GM23248 (cell line): ENCODE results near the gene LRRN4.

Experiments used
- EZH2 ChIP-seq: fragments of 200-600 bp; sonication (generic); IDR thresholded peaks from 2 replicates; pipeline ENCODE4 v1.6.1; 2018; ENCODE audit warnings: antibody characterized with exemption, mild to moderate bottlenecking; ENCODE audit not compliant: insufficient read depth, poor library complexity, severe bottlenecking
- EZH2phosphoT487 ChIP-seq: fragments of 200-600 bp; sonication (generic); IDR thresholded peaks from 2 replicates; pipeline ENCODE4 v1.6.1; 2018; ENCODE audit warnings: antibody characterized with exemption, moderate library complexity, mild to moderate bottlenecking, low read depth; ENCODE audit not compliant: insufficient read depth

- no peak for TF ChIP-seq EZH2
- TF ChIP-seq EZH2phosphoT487: no peak
These were observed 12.7 kb downstream of the LRRN4 start for GRCh38 chr20:6040958-6041807.
